BE2C (cell line): ENCODE data around the gene PCBP2.

Source experiments
- DNase-seq: peaks from one replicate; pipeline ENCODE4 v3.0.0-alpha.2; 2020
- H3K27me3 ChIP-seq: fragments of 250-450 bp; sonication (Bioruptor Pico); 2 replicates; pipeline ENCODE4 v1.5.1; 2020; ENCODE audit warnings: mild to moderate bottlenecking
- H3K36me3 ChIP-seq: fragments of 250-450 bp; sonication (Bioruptor Pico); 2 replicates; pipeline ENCODE4 v1.5.1; 2020; ENCODE audit warnings: mild to moderate bottlenecking
- H3K4me1 ChIP-seq: fragments of 250-450 bp; sonication (Bioruptor Pico); 2 replicates; pipeline ENCODE4 v1.5.1; 2020
- H3K4me3 ChIP-seq: 2 replicates; pipeline ENCODE4 v1.5.1; 2011; ENCODE audit warnings: low read depth, low read length
- H3K9me3 ChIP-seq: fragments of 250-450 bp; sonication (Bioruptor Pico); 2 replicates; pipeline ENCODE4 v1.5.1; 2020
- CTCF ChIP-seq: IDR thresholded peaks from 2 replicates; pipeline ENCODE4 v1.5.1; 2012; ENCODE audit warnings: mild to moderate bottlenecking, low read depth, low read length

PCBP2 gene

GRCh38 chr12:53472056-53472582 is 20.2 kb downstream of the PCBP2 start:
- DNase-seq = no peak
- no peak for TF ChIP-seq CTCF
- Histone ChIP-seq H3K36me3 (peaks cover 100% of the 10 kb centered on the region), H3K4me3 (no peak overlapping the region), H3K27me3 (no peaks in the 10 kb centered on the region), H3K9me3 (no peaks in the 10 kb centered on the region), H3K4me1 (peaks cover 12% of the 10 kb centered on the region)

- DNase-seq = no peak
- H3K9me3 ChIP-seq = no peaks in the 10 kb centered on the region
- peaks cover 12% of the 10 kb centered on the region for H3K4me1 ChIP-seq
- H3K27me3 ChIP-seq = no peaks in the 10 kb centered on the region
- TF ChIP-seq CTCF = no peak
- H3K4me3 ChIP-seq = no peak overlapping the region
- H3K36me3 ChIP-seq = peaks cover 98% of the 10 kb centered on the region
These were observed 22.2 kb downstream of the PCBP2 start for GRCh38 chr12:53474077-53474476.

- Histone ChIP-seq H3K9me3 (no peaks in the 10 kb centered on the region), H3K4me3 (no peak overlapping the region), H3K4me1 (peaks cover 12% of the 10 kb centered on the region), H3K36me3 (peaks cover 96% of the 10 kb centered on the region), H3K27me3 (no peaks in the 10 kb centered on the region)
- TF ChIP-seq CTCF = no peak
- DNase-seq = no peak
These were observed 22.9 kb downstream of the PCBP2 start for GRCh38 chr12:53474819-53475218.

GRCh38 chr12:53476769-53477209 is 24.9 kb downstream of the PCBP2 start:
- H3K27me3 ChIP-seq = no peaks in the 10 kb centered on the region
- no peak overlapping the region for H3K4me3 ChIP-seq
- peaks cover 12% of the 10 kb centered on the region for H3K4me1 ChIP-seq
- no peaks in the 10 kb centered on the region for H3K9me3 ChIP-seq
- peak; percentile 38 for DNase-seq
- TF ChIP-seq CTCF = peak; percentile 65
- peaks cover 91% of the 10 kb centered on the region for H3K36me3 ChIP-seq

- Histone ChIP-seq H3K27me3 (no peaks in the 10 kb centered on the region), H3K36me3 (peaks cover 91% of the 10 kb centered on the region), H3K4me3 (no peak overlapping the region), H3K4me1 (peaks cover 12% of the 10 kb centered on the region), H3K9me3 (no peaks in the 10 kb centered on the region)
- TF ChIP-seq CTCF = no peak
- no peak for DNase-seq
These were observed 27.0 kb downstream of the PCBP2 start for GRCh38 chr12:53478865-53479264.

GRCh38 chr12:53479331-53479730 is 27.4 kb downstream of the PCBP2 start:
- no peak for TF ChIP-seq CTCF
- H3K4me3 ChIP-seq = no peak overlapping the region
- no peaks in the 10 kb centered on the region for H3K9me3 ChIP-seq
- peaks cover 91% of the 10 kb centered on the region for H3K36me3 ChIP-seq
- no peaks in the 10 kb centered on the region for H3K27me3 ChIP-seq
- DNase-seq = no peak
- peaks cover 12% of the 10 kb centered on the region for H3K4me1 ChIP-seq
